NB4 (cell line): ENCODE data around the gene DNAJB4.

Experiments used
- CTCF ChIP-seq: IDR thresholded peaks from one replicate; pipeline ENCODE4 v1.5.1; 2012; ENCODE audit warnings: low read depth, low read length
- POLR2A ChIP-seq: IDR thresholded peaks from 2 replicates; pipeline ENCODE4 v1.6.1; 2011; ENCODE audit warnings: mild to moderate bottlenecking; ENCODE audit not compliant: insufficient read length; ENCODE audit errors: extremely low read depth

DNA sequence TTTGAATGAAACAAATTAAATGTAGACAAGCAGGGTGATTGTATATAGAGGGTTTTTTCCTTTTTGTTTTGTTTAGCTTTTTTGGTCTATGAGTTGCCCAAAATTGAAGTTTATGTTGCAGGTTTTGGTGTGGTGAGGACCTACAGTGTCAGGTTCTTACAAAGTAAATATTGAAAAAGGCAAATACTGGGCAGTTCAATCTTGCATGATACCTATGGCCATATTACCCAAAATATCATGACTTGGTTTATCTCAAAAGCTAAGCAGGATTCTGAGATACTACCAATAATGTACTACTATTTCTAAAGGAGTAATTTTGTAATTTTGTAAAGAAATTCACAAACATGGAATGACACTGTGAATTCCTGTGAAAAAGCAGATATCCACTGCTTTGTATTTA lies 1.8 kb downstream of the DNAJB4 start:
- TF ChIP-seq POLR2A, result no peak
- TF ChIP-seq CTCF, result no peak
